Kidney (tissue), 14 donors: Measurements from ENCODE around the gene ELN. TPM values are rescaled to one million over a fixed set of nuclear protein-coding genes. Genes with fewer than 3 reads are reported as not detected.
A peak's percentile ranks its signal among the peaks of the same experiment; 100 is the strongest.

Experiments used
- DNase-seq, 5 donors: peaks; one replicate each; pipeline ENCODE4 v3.0.0-alpha.2; 2013 to 2020
- FAIRE-seq: peaks from 2 replicates; lab custom pipeline; 2012; peaks lifted over from hg19 to GRCh38; lab: Jason Lieb, UNC
- H3K27ac ChIP-seq, 2 donors: one replicate each; pipeline ENCODE4 v1.7.0; 2013; ENCODE audit warnings: low read depth in 2 of 2, low read length in 2 of 2, inconsistent platforms in 1 of 2
- H3K27me3 ChIP-seq: one replicate; pipeline ENCODE4 v1.7.1; 2013; ENCODE audit warnings: low read length, inconsistent platforms; ENCODE audit not compliant: control insufficient read depth, insufficient read depth
- H3K36me3 ChIP-seq, 3 donors: one replicate each; pipeline versions ENCODE4 v1.7.0 to v1.7.1; 2013; ENCODE audit warnings: low read length in 3 of 3, control low read depth in 1 of 3, inconsistent platforms in 1 of 3; ENCODE audit not compliant: insufficient read depth in 3 of 3, control insufficient read depth in 2 of 3
- H3K4me1 ChIP-seq, 3 donors: one replicate each; pipeline versions ENCODE4 v1.7.0 to v1.7.1; 2013; ENCODE audit warnings: low read length in 3 of 3, inconsistent platforms in 1 of 3, low read depth in 1 of 3; ENCODE audit not compliant: control insufficient read depth in 2 of 3, insufficient read depth in 2 of 3
- H3K4me3 ChIP-seq, 3 donors: one replicate each; pipeline versions ENCODE4 v1.7.0 to v1.8.1; 2013; ENCODE audit warnings: low read length in 3 of 3, control low read depth in 1 of 3, inconsistent platforms in 1 of 3
- H3K9ac ChIP-seq, 3 donors: one replicate each; pipeline versions ENCODE4 v1.7.0 to v1.7.1; 2013; ENCODE audit warnings: low read length in 3 of 3, control low read depth in 1 of 3, inconsistent platforms in 1 of 3
- H3K9me3 ChIP-seq, 3 donors: one replicate each; pipeline versions ENCODE4 v1.7.0 to v1.7.1; 2013; ENCODE audit warnings: low read length in 3 of 3, control low read depth in 1 of 3, inconsistent platforms in 1 of 3; ENCODE audit not compliant: control insufficient read depth in 2 of 3, insufficient read depth in 1 of 3
- intact Hi-C: fragments of 100-400 bp; cut with DNase I; formaldehyde crosslinking; loops from one replicate; pipeline ENCODE4 v1.11.1; 2022
- polyA plus RNA-seq: library from polyadenylated mRNA; stranded (reverse); fragments of 350-450 nt; fragmentation: Illumina TruSeq; extraction: RNeasy Lipid Tissue Mini Kit (QIAGEN cat#74804); gene quantifications from one replicate; pipeline ENCODE4 v1.2.3, GENCODE V29; 2014; ENCODE audit warnings: low read depth, low replicate concordance; ENCODE audit not compliant: insufficient read depth
- total RNA-seq: library from RNA; stranded (reverse); fragmentation: NEBNext Ultra II Directional; extraction: Animal tissue kit (Norgen Biotek cat#: 25700); gene quantifications from one replicate; pipeline ENCODE4 v1.2.1, GENCODE V29; 2021
- TF ChIP-seq, protein P1 (sequence below): IDR thresholded peaks from 3 replicates; pipeline ENCODE4 v1.5.1; 2012; ENCODE audit warnings: mild to moderate bottlenecking, moderate library complexity, borderline replicate concordance; ENCODE audit not compliant: insufficient read depth; ENCODE audit errors: extremely low read depth
- donor health status: control.
- donor health status: control.
- donor health status: control.
- donor health status: control.
- donor health status: control.
- donor health status: DM: yes; HTN: yes; CAD: no.
- donor health status: Normal renal cell carcinoma (clear cell type).

Gene ELN
- total and polyA plus RNA-seq, 2 donors from 2014 or later: 14.9 to 44.8 TPM

DNA sequence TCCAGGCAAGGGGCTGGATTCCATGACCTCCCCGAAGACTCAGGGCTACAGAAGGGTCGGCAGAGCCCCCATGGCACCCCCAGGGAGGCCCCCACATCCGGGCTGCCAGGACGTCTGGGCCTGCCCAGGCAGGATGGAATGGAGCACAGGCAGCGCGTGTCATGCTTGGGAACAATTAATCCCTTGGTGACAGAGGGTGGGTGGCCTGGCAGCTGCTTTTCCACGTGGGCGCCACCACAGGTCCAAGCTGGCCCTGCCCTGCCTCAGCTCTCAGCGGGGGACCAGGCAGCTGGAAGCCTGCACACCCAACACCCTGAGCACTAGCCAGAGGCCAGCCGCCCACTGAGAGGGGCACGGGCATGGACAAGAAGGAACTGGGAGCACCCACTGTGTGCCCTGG, 11.4 kb downstream of the ELN start:
- no peak overlapping the region for H3K9ac ChIP-seq
- FAIRE-seq (no peak), DNase-seq (no peak)
- no peaks in the 10 kb centered on the region for H3K4me1 ChIP-seq
- peaks cover 0 to 3% (median 0%) of the 10 kb centered on the region in 3 donors for H3K36me3 ChIP-seq
- intact Hi-C loops: no loop called here
- H3K9me3 ChIP-seq: no peaks in the 10 kb centered on the region
- H3K27ac ChIP-seq: no peak overlapping the region
- no peaks in the 10 kb centered on the region for H3K27me3 ChIP-seq
- H3K4me3 ChIP-seq: no peak overlapping the region
- TF ChIP-seq, protein P1, sequence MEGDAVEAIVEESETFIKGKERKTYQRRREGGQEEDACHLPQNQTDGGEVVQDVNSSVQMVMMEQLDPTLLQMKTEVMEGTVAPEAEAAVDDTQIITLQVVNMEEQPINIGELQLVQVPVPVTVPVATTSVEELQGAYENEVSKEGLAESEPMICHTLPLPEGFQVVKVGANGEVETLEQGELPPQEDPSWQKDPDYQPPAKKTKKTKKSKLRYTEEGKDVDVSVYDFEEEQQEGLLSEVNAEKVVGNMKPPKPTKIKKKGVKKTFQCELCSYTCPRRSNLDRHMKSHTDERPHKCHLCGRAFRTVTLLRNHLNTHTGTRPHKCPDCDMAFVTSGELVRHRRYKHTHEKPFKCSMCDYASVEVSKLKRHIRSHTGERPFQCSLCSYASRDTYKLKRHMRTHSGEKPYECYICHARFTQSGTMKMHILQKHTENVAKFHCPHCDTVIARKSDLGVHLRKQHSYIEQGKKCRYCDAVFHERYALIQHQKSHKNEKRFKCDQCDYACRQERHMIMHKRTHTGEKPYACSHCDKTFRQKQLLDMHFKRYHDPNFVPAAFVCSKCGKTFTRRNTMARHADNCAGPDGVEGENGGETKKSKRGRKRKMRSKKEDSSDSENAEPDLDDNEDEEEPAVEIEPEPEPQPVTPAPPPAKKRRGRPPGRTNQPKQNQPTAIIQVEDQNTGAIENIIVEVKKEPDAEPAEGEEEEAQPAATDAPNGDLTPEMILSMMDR: no peak

DNA sequence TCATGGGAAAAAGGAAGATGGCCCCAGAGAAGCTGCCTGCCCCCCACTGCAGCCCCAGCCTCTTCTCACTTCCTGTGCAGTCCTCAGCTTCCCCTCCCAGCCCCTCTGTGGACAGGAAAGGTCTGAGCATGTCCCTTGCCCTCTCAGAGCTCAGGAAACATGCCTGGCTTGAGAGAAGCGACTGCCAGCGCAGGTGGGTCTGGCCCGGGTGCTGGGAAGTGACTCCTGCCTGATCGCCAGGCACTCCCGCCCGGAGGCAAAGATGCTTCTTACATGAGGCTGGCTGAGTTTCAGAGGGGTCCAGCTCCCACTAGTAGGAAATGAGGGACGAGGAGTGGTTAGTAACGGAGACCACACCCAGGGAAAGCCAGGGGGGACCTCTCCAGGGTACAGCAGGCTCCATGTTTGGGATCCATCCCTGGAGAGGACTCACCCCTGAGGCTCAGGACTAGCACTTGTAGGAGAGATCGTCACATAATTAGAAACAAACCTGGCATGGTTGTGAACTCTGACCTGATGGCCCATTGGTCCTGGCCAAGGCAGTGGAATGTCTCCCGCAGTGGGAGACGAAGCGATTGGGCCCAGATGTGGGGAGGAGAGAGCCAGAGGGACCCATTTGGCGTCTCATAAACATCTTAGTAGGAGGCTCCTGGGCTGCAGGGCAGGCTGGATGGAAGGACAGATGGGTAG, 12.3 kb downstream of the ELN start:
- peaks cover 0 to 3% (median 0%) of the 10 kb centered on the region in 3 donors for H3K36me3 ChIP-seq
- H3K9ac ChIP-seq: no peak overlapping the region
- intact Hi-C loops: no loop called here
- peak in 1 of 5 donors; percentile 6 for DNase-seq
- no peaks in the 10 kb centered on the region for H3K4me1 ChIP-seq
- H3K4me3 ChIP-seq: no peak overlapping the region
- H3K27ac ChIP-seq: no peak overlapping the region
- TF ChIP-seq, protein P1: no peak
- no peaks in the 10 kb centered on the region for H3K9me3 ChIP-seq
- FAIRE-seq: no peak
- no peaks in the 10 kb centered on the region for H3K27me3 ChIP-seq

DNA sequence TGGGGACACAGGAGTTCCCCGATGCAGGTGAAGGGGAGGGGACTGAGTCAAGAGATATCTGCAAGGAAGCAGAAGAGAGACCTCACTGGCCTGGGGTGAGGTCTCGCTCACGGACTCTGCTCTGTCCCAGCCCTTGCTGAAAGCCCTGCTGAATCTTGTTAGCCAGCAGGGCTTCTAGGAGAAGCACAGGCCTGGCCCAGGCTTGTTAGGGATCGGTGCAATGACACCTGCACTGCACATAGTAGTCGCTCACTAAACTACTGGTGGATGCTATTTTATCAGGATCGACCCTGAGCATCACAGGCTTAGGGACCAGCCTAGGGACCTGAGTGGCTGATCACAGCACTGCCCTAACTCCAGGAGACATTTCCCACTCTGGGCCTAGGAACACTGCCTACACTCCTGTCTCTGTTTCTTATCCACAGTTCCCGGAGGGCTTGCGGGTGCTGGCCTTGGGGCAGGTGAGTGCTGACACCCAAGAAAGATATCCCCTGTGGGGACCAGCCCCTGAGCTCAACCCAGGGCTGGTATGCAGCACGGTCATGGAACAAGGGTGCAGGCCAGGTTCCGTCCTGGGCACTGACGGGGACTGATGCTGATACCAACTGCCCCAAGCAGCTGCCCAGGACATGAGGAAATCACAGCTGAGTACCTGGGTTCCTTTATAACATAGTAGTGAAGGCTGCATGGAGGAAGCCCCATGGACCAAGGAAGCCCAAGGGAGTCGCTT, 13.0 kb downstream of the ELN start:
- intact Hi-C loops: no loop called here
- H3K4me1 ChIP-seq: no peaks in the 10 kb centered on the region
- TF ChIP-seq, protein P1: no peak
- H3K4me3 ChIP-seq: no peak overlapping the region
- FAIRE-seq (no peak), DNase-seq (no peak)
- H3K27ac ChIP-seq: no peak overlapping the region
- H3K9me3 ChIP-seq: no peaks in the 10 kb centered on the region
- no peaks in the 10 kb centered on the region for H3K27me3 ChIP-seq
- H3K9ac ChIP-seq: no peak overlapping the region
- H3K36me3 ChIP-seq: peaks cover 0 to 3% (median 0%) of the 10 kb centered on the region in 3 donors
